Activated effector memory CD4-positive, alpha-beta T cell treated with Interleukin-2 at 50 U/mL for 16 hours (primary cell): ENCODE data around the gene BDH2.
A peak's percentile ranks its signal among the peaks of the same experiment; 100 is the strongest.

Experiments used
- DNase-seq: peaks from one replicate; pipeline ENCODE4 v3.0.0-alpha.2; 2020

Gene BDH2

GRCh38 chr4:103079621-103080020 is 20.0 kb downstream of the BDH2 start:
- DNase-seq: no peak

DNA sequence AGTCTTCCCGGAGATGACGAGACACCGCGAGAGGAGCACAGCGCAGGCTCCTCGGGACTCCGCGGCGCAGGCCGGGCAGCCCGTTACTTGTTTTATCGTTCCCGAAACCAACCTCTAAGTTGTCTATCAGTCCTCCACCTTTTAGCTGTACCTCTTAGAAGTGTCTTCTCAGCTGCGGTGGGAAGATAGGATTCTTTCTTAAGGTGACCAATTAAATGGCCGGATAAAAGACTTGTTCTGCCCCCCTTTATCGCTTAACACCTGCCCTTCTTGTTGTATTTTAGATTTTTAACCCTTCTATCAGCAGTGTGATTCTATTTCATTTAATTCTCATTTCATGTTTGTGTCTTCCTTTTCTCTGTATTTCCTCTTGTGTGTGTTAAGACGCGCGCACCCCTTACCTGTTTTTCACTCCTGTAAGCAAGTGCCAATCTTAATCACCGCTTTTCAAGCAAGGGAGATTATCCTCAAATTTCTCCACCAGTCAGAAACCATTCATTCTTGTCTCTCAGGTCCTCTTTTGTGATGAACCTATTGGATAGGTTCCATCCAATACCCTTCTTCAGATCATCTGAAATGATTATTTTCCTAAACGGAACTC is 22.8 kb downstream of the BDH2 start, which contains the start of gene SLC9B2:
Gene SLC9B2, minus strand, starts transcription at position 15 of the 601 bp plus-strand sequence. CDS start 9,211 bp downstream, outside the sequence.
- DNase-seq: no peak

- DNase-seq: peak; percentile 58
Measured at GRCh38 chr4:103075894-103076746, 23.5 kb downstream of the BDH2 start.

GRCh38 chr4:103075435-103075893 is 24.2 kb downstream of the BDH2 start:
- DNase-seq: no peak

DNA sequence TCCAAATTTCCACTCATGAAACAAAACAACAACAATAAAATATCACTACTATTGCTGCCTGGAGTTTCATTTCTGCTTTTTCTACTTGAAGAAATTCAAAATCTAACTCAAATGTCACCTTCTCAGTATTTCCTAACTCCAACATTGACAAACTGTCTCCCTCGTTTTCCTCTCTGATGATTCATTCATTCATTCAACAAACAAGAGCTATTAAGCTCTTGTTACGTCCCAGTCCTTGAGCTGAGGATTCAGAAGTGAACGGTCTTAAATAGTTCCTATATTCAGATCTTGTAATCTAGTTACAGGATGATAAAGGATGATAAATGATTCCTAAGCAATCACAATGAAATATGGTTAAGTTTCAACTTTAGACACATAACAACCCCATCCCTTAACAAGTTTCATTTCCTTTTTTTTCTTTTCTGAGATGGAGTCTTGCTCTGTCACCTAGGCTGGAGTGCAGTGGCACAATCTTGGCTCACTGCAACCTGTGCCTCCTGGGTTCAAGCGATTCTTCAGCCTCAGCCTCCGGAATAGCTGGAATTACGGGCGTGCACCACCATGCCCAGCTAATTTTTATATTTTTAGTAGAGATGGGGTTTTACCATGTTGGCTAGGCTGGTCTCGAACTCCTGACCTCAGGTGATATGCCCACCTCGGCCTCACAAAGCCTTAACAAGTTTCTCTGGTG is 24.7 kb downstream of the BDH2 start:
- DNase-seq: no peak

GRCh38 chr4:103073792-103074438 is 25.7 kb downstream of the BDH2 start:
- DNase-seq: no peak

DNA sequence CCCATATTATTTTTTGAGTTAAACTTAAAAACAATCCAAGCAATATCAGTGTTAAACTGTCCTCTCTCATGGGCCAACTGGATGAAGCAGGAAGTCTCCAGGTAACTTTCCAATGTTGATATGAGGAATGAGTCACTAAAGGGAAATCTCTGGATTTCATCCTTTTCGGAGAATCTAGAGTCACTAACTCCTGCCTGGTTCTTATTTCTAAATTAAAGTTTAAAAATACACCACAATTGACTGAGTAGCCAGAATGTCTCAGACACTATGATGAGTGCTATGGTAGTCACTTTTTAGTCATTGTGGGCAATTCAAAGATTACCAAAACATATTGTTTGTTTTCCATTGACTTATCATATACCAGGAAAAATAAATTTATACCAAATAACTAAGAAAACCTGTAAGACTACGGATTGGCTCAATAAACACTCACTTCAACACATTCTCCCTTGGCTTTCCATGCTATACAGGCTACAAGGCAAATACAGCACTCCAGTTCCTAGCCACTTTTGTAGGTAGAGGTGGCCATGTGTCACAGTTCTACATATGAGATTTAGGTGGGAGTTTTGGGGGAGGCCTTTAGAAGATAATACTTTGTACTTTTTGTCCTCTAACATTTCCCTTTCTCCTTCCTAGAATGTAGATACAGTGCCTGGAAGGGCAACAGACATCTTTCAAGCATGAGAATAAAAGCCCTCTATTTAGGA is 31.6 kb downstream of the BDH2 start:
- DNase-seq: no peak

- DNase-seq: no peak
Measured at GRCh38 chr4:103060453-103061148, 39.0 kb downstream of the BDH2 start.

DNA sequence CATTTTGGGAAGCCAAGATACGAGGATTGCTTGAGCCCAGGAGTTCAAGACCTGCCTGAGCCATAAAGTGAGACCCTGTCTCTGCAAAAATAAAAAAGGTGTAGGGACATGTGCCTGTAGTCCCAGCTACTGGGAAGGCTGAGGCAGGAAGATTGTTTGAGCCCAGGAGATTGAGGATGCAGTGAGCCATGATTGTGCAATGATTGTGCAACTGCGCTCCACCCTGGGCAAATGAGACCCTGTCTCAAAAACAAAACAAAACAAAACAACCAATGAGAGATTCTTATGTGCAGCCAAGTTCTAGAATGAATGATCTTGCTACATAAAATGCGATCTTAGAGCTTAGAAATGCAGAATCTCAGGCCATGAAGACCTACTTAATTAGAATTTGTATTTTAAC is 45.6 kb downstream of the BDH2 start:
- DNase-seq: no peak

DNA sequence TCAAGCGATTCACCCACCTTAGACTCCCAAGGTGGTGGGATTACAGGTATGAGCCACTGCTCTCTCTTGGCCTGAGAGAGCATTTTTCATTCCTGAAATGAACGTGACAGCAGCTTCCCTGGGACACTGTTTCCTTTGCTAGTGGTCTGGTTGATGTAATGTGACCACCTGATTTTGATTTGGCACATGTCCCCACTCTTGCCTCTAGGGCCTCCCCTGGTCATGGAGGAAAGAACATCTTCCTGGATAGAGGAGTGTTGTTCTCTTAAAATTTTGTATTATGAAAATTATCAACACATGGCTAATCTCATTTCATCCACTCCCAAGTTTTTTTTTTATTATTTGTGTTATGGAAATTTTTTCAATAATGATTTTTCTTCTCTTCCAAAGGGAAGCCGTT is 46.9 kb downstream of the BDH2 start:
- DNase-seq: no peak

GRCh38 chr4:103052145-103052544 is 47.5 kb downstream of the BDH2 start:
- no peak for DNase-seq

GRCh38 chr4:103050736-103051436 is 48.7 kb downstream of the BDH2 start:
- DNase-seq: no peak

- DNase-seq: no peak
Measured at GRCh38 chr4:103046416-103047290, 53.0 kb downstream of the BDH2 start.

- no peak for DNase-seq
Measured at GRCh38 chr4:103044183-103044582, 55.5 kb downstream of the BDH2 start.

DNA sequence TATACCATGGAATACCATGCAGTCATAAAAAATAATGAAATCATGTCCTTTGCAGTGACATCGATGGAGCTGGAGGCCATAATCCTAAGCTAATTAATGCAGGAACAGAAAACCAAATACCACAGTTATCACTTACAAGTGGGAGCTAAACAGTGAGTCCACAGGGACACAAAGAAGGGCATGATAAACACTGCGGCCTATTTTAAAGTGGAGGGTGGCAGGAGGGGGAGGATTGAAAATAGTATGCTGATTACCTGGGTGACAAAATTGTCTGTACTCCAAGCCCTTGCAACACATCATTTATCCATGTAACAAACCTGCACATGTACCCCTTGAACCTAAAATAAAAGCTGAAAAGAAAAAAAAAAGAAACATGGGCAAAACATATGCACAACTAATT is 63.5 kb downstream of the BDH2 start:
- no peak for DNase-seq

DNA sequence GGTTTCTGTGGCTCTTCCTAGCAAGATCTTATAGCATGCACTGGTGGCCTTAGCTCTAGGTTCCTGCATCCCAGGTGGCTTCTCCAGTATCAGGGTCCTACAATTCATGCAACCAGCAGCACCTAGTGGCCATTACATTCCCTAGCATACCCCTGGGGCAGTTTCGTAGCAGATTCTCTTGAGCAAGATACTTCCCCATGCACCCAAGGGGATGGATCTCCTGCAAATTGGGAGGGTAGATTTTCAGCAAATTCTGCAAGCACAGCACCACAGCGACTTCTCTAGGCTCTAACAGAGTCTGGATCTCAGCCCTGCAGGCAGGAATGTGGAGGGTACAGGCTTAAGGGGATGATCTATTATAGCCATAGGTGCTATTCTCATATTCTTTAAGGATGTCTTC is 67.1 kb downstream of the BDH2 start:
- DNase-seq: no peak

- no peak for DNase-seq
Measured at GRCh38 chr4:103030791-103031190, 68.8 kb downstream of the BDH2 start.

GRCh38 chr4:103029300-103029699 is 70.3 kb downstream of the BDH2 start:
- DNase-seq: no peak
